SU-DHL-6 (cell line): ENCODE results near the gene DENND1B.

Experiments
- EZH2phosphoT487 ChIP-seq: fragments of 200-600 bp; sonication (generic), shearing (Covaris generic); conservative IDR thresholded peaks from 2 replicates; pipeline ENCODE4 v1.6.1; 2018; ENCODE audit warnings: mild to moderate bottlenecking, antibody characterized with exemption, low read length, moderate library complexity, mixed read lengths
- TF ChIP-seq, protein P1 (sequence below): fragments of 200-600 bp; sonication (generic); IDR thresholded peaks from one replicate; pipeline ENCODE4 v1.5.1; 2017; ENCODE audit warnings: antibody characterized with exemption, mild to moderate bottlenecking, low read length, moderate library complexity; ENCODE audit not compliant: insufficient read depth, poor library complexity, severe bottlenecking

DNA sequence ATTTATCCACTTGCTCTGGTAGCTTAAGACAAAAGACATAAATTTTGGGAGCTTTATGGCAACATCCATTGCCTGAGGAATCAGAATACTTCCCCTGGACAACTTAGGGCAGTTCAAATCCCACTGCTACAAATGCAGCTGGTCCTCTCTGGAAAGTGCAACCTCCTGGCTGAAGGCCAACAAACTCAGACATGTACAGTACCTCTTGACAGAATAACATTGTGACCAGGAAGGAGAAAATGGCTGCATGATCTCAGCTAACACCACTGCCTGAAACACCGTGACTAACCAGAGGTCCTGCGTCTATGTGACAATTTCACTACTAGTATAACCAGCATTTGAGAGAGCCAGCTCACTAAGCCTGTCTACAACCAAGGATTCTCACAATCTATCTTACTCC is 288.3 kb downstream of the DENND1B start:
- TF ChIP-seq, protein P1, sequence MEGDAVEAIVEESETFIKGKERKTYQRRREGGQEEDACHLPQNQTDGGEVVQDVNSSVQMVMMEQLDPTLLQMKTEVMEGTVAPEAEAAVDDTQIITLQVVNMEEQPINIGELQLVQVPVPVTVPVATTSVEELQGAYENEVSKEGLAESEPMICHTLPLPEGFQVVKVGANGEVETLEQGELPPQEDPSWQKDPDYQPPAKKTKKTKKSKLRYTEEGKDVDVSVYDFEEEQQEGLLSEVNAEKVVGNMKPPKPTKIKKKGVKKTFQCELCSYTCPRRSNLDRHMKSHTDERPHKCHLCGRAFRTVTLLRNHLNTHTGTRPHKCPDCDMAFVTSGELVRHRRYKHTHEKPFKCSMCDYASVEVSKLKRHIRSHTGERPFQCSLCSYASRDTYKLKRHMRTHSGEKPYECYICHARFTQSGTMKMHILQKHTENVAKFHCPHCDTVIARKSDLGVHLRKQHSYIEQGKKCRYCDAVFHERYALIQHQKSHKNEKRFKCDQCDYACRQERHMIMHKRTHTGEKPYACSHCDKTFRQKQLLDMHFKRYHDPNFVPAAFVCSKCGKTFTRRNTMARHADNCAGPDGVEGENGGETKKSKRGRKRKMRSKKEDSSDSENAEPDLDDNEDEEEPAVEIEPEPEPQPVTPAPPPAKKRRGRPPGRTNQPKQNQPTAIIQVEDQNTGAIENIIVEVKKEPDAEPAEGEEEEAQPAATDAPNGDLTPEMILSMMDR = no peak
- no peak for TF ChIP-seq EZH2phosphoT487
